HG02852 (cell line): Measurements from ENCODE around the gene CBLB.

Experiments used
- ATAC-seq: cut with Tn5 transposase; IDR thresholded peaks from one replicate; pipeline ENCODE4 v1.9.1; 2021; ENCODE audit warnings: mild to moderate bottlenecking, moderate library complexity; ENCODE audit not compliant: unreplicated experiment

CBLB gene

DNA sequence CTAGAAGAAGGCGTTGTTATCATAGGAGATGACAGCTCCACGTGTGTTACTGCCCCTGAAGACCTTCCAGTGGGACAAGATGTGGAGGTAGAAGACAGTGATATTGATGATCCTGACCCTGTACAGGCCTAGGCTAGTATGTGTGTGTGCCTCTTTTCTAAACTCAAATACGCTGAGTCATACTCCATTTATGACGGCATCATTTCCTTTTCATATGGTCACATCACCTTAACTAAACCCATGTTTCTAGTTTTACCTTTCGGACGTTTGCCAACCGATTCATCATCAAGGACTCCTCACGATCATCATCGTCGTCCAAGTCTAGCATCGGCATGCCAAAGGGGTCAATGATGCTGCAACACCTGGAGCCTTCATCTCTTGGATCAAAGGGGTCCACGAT, 149.0 kb downstream of the CBLB start:
- no peak for ATAC-seq

DNA sequence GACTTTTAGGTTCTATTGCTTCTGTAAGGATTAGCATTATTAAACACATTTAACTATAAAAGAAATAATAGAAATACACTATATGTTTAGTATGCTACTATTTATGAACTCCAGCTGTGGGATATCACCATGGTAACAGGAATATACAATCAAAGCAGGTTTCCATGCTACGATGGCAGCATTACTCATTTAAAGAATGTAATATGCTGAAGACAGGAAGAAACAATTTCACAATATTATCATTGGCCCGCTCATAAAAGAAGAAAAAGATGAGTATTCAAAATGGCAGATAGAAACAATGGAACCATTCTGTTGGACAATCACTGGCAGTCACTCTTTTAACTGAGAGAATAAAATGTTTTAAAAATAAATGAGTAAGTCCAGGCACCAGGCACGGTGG, 153.4 kb downstream of the CBLB start:
- ATAC-seq, result no peak

DNA sequence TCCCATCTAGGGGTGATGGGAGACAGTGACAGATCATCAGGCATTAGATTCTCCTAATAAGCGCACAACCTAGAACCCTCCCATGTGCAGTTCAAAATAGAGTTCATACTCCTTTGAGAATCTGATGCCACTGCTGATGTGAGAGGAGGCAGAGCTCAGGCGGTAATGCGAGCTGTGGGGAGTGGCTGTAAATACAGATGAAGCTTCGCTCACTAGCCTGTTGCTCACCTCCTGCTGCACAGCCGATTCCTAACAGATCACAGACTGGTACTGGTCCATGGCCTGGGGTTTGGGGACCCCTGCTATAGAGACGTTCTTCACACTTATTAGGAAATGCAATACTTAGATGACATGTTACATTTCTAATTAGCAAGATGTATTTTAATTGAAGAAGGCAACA, 154.4 kb downstream of the CBLB start:
- no peak for ATAC-seq

DNA sequence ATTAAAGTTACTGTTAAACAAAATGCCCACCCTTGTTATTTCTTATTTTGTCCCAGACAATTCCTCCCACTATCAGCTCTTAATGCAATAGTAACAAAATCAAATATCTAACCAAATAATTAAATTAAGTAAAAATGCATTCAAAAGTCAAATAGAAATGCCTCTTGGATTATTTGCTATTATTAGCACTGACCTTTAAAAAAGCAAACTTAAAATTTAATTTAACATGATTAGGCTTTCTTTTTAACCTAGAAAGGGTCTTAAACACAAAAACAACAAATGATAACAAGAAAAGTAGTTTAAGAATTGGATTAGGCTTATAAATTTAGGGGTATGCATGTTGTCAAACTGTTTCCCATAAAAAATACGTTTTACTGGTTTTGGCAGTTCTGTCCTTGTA, 159.8 kb downstream of the CBLB start:
- ATAC-seq, result no peak

DNA sequence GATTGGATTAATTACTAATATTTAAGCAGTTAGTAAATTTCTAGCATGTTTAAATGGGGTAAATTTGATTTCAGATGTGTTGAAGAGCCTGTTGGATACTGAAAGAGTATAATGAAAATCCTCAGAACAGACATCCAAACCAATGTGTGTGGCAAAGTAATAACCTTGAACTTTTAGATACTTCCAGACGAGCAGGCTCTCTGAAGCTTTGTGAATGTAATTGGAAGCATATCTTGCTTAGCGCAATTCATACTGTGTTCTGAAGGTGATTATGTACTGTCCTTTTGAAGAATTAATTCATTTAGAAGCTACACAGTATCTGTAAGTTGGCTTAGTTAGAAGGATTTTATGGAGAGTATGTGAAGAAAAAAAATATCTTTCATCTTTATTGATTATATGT, 161.8 kb downstream of the CBLB start:
- ATAC-seq, result no peak

DNA sequence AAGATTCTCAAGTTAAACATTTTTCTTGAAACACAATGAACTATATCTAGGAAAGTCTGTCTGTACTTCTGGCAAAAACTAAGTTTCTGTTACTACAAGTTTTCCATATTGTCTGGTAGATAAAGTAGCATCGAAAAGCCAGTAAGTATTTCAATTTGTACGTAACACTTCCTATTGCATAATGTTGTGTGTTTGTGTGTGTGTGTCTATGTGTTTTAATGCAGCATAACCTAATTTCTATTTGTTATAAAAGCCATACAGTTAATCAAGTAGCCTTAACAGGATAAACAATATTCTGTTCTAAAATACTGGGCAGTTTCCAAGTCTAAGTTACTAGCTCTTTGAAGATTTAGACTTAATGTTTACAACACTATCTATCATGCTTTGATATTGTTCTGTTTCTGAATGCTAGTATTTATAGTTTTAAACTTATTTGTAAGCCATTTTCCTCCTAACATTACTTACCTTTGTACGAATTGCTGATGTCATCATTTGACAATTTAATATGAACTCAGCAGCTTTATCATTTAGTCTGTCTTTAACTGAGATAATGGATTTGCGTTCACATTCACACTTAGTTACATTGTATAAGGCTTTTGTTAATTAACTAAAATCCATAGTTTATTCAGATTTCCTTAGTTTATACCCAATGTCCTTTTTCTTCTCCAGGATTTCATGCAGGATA, 163.9 kb downstream of the CBLB start:
- no peak for ATAC-seq

DNA sequence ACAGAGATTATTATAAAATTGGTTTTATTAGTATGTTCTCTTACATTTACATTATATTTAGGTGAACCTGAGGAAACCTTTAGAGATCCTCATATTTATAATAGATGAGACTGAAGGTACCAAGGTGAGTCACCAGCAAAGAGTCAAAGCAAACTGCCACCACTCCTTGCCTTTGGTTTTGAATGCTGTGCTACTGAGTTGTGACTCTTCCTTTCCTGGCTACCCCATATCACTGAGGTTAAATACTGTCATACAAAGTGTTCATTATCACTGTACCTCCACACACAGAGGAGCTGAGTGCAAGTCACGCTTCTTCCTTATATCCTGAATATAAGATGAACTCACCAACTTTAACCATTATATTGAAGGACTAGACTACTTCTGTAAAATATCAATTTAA, 168.2 kb downstream of the CBLB start:
- no peak for ATAC-seq

DNA sequence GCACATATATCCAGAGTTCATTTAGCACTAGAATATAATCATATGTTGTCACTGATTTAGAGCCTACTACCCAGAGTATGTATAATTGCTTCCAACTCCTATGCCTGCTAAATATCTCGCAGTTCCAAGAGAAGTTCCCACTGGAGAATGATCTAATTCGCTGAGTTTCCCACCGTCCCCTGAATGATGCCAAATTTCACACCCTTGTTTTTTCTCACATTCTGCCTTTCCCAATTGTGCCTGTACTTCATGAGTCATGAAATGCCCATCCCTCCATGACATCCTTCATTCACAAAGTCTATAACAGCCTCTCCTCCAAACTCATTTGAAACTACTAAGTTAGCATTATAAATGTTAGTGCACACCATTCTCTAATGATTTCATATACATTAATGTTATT, 177.2 kb downstream of the CBLB start:
- no peak for ATAC-seq

DNA sequence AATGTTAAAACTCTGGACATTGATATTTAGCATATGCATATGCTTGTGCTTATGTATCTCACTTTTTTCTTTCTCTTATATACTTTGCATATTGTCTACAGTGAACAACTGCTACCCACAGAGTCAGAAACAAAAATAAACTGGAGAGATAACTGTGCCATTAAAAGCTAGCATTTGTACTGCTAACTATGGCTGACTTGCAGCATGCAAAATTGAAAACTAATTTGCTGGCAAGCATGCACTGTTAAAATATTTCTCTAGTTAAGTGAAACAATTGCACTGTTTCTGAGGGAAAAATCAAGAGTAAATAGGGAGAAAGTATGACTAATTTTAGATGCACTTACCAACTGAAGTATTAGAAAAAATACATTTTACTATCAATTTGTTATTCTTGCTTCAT, 177.8 kb downstream of the CBLB start:
- ATAC-seq, result no peak

DNA sequence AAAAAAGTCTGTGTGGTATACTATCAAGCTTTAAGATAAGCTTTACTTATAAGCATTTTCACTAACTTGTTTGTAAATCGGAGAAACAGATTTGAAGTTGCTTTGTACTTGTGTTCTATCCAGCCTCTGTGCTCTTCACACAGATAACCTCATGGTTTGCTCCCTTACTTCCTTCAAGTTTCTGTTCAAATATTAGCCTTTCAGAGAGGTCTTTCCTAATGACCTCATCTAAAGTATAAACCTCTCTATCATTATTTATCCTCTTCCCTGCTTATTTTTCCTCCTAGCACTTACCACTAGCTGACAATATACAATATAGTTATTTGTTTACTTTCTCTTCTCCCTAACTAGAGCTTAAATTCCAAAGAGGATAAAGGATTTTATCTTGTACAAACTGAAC, 180.0 kb downstream of the CBLB start:
- no peak for ATAC-seq

DNA sequence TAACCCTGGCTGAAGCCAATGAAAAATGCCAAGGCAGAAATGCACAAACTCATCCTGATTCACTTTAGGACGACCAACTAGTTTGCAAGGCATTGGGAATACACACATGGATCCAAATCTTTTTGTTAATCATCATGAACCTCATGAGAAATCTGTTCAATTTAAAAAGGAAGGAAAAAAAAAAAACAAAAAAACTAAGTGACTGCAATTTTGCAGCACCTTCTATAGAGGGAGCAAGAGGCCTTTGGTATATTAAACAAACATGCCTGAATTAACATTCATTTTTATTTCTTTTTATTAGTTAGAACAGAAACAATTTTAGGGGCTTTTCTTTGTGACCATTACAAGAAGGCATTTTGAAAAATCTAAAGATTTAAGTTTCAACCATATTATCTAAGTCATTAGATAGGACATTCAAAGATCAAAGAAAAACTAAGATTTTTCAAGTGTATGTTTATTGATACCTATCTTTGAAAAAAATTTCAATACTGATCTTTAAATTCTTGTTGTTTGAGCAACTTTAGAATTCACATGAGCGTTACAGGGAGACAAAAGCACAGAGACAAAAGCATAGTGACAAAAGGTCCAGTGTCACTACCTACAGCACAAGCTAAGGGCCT, 182.4 kb downstream of the CBLB start:
- ATAC-seq, result no peak

DNA sequence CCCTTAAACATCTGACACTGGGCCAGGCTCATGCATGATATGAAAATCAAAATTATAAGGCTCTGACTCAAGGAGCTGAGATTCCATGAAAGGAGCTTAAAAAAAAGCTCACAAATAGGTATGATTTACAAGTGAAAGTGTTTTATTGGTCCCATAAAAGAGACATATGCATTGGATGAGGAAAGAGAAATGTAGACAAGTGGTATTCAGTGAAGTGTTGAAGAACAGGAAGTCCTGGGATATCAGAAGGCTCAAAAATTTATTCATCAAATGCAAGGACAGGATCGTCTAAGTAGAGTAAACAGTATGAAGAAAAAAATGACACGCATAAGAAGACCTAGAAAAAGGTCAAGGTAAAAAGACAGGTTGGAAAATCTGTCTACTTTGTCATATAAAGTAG, 188.9 kb downstream of the CBLB start:
- no peak for ATAC-seq

DNA sequence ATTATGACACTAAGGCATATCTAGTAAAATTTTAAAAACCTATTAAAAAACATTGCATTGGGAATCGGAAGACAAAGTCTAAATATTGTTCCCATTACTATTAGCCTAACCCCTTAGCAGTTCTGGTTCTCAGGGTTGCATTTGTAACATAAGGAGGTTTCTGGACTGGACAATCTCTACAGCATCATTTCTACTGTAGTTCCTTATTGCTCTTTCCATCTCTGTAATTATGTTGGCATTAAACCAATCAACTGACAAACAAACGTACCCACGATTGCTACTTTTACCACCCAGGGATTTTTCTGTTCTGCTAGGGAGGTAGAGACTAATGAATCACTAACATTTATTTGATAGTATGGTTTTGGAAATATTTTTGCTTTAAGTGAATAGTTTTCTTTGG, 190.8 kb downstream of the CBLB start:
- ATAC-seq, result no peak

DNA sequence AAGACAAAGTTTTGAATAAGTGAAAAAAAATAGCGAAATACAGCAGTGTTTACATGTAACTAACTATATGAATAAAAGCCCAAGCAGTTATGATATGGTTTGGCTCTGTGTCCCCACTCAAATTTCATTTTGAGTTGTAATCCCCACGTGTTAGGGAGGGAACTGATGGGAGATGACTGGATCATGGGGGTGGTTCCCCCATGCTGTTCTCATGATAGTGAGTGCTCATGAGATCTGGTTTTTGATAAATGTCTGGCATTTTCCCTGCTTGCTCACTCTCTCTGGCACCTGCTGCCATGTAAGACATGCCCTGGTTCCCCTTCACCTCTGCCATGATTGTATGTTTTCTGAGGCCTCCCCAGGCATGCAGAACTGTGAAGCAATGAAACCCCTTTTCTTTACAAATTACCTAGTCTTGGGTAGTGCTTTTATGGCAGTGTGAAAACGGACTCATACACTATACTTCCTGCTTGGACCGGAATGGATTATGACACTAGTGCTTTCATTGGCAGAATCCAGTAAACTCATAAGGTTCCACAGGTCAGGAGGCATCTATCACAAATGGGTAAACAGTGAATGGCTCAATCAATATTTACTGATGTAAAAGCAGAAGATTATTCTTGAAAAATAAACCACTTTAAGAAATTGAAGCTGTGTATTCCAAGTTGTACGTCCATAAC, 192.1 kb downstream of the CBLB start:
- ATAC-seq, result no peak

DNA sequence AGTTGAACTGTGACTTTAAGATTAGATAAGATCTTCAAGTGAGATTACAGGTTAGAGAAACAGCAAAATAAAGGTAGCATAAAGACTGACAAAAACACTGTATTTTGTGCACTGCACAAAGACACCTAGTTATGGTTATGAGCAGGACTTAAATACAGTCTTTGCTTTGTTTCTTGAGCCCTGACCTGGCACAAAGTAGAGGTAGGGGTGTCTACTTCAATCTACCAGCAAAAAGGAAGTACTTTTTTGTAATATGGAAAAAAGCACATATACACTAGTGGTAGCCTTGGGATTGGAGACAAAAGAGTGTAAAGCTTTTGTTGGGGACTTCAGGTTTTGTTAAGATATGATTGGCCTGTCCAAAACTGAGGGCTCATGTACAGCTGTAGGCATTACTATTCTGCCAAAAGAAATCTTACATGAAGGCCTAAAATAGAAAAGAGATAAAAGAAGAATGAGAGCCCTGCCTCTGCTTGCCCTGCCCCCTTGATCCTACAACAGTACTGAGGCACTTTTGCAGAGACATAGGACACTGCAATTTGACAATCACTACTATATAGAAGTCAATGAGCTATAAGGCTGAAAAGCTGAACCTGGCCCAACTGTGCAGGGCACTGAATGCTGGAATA, 194.3 kb downstream of the CBLB start:
- ATAC-seq, result no peak

DNA sequence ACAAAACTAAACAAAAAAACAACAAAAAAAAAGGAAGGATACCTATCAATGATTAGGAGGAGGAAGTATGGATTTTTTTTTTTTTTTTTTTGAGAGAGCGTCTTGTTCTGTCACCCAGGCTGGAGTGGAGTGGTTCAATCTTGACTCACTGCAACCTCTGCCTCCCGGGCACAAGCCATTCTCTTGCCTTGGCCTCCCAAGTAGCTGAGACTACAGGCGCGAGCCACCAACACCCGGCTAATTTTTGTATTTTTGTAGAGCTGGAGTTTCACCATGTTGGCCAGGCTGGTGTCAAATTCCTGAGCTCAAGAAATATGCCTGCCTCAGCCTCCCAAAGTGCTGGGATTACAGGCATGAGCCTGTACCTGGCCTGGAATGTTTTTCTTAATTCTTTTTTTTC, 195.8 kb downstream of the CBLB start:
- ATAC-seq, result no peak

DNA sequence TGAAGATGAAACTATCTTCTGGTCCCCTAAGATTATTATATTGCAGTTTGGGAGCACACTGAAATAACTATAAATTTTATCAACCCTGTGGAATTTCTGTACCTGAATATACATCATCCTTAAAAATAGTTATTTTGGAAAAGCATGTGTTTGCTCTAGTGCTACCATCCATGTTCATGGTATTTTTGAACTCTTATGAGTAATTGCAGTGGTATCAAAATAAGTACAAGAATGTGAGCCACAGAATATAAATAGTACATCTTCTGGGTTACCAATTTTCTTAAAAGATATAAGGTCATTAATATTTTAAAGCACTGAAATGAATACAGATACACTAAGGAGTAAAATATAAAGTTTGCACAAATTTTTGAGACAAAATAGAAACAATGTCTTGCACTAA, 206.5 kb downstream of the CBLB start:
- no peak for ATAC-seq

DNA sequence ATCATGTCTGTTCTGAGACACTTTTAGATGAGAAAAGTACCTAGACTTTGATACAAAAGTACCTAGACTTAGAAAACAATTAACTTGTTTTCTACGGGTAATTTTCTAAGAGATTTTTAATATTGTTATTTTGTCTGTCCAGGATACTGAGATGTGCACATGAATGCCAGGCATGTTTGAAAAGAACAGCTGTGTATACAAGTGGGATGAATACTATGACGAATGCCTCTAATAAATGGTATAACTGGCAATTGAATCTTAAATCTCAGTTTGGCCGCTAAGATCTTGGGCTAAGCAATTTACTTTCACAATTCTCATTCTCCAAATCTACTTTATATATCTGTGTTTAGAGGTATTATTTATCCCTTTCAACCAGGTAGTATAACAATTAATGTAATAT, 207.4 kb downstream of the CBLB start:
- no peak for ATAC-seq

DNA sequence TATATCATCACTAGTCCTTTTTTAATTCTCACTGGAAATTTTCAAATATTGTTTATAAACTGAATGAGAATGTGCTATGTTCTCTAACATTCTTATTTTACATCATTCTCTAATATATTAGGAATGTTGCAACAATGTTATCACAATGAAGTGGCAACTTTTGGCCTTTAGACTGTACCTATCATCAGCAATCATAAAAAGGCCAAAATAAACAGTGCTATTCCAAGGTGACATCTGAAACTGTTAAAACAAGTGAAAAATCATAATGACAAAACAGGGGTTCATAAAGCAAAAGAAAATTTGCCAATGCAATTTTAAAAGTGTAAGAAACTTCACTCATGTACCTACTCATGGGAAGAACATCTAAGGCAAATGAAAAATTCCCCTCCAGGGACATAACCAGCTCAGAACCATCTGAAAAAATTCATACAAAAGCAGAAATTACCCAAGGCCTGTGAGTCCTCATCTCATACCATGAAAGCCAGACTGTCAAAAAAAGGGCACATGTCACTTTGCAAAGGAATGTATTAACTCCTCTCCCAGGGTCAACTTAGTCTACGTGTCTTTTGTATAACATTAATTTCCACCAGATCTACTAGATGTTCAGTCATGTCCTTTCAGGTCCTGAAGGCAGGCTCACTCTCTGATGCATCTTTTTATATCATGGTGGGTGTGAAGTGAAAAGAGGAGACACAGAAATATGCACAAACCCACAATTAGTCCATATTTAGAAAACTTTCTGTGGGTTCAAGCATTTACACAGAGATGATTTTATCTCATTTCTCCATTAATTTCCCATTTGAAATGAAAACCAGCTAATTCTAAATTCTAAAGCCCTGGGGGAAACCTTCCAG, 211.9 kb downstream of the CBLB start:
- ATAC-seq, result no peak

DNA sequence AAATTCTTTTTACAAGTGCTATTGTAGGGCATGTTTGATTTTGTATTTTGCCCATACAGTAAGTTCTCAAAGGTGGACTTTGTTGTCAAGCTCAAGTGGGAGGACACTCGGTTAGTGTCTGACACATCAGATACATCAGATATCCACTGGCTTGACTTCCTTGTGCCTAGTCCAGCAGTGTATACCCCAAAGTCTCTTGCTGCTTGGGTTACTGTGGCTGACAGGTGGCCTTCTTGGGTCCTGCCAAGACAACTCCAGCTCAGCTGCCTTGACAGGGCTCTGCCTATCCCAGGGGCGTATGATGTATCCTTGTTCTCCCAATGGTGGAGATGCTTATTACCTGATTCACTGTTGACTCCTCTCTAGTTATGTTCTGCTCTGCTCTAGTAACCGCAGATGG, 214.9 kb downstream of the CBLB start:
- ATAC-seq, result no peak

DNA sequence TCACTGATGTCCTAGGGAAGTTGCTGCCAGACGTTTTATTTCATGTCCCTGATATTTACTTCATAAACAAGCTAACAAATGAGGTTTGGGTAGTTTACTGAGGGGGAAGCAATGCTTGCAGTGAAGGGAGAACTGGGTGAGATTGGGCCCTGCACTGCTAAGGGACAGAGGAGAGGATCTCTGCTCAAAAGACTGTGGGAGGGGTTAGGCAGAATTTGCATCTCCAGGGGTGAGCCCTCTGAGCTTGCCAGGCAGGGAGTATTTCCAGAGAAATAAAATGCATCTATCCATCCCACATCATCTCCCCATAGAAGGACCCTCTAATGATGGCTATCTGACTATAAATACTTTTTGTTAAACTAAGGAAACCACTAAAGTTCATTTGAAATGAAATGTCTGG, 215.6 kb downstream of the CBLB start:
- no peak for ATAC-seq
